Stimulated activated CD8-positive, alpha-beta memory T cell treated with anti-CD3 and anti-CD28 coated beads, Interleukin-12 subunit alpha, Interleukin-12 subunit beta, amount 100 ng/mL, for 24 hours (primary cell): ENCODE results near the gene OPCML.

Source experiments
- DNase-seq: peaks from one replicate; pipeline ENCODE4 v3.0.0-alpha.2; 2020; ENCODE audit errors: extremely low read depth

The OPCML gene

DNA sequence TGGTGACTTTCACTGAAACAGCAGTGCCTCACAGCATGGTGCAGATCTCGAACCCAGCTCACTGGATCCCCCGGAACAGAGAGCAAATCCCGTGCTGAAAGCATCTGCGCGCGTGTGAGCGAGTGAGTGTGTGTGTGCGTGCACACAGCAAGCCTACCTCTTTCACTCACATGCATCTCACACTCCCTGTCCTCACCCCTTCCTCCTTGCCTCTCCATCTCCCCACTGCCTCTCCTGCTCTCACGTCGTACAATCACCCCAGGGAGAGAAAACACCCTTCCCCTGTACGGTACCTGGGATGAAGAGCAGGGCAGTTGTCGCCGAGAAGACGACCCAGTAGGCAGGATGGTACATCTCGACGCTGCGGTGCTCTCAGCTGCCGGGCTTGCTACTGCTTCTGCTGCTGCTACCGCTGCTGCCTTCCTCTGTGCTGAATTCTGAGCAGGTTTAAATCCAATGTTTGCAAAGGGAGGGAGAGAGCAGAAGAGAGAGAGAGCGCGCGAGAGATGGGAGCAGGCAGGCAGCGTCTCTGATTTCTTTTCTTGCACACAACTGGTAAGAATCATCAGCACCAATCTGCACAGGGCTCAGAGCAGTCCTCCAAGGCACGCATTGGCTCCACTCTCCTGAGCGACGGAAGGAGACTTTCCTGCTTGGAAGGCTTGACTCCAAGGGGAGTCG lies at the start of gene OPCML:
Gene OPCML (minus strand): TSS at position 531 of the 681 bp plus-strand sequence.
- no peak for DNase-seq

DNA sequence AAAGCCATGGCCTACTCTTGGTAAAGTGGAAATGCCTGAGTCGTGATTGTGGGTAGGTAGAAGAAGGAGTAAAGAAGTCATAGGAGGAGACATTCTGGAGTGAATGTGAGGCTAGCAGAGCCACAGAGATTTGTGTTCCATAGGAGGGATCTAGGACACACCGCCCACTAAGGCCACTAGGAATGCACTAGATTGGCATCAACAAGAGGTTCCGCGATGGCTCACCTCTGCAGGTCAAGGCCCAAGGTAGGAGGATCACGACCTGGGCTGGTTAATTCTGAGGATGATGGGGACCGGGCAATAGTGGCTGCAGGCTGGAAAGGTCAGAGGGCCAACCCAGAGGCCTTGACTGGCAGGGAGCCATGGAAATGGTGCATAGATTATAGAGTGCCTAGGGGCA lies 48.8 kb upstream of the OPCML start:
- no peak for DNase-seq

GRCh38 chr11:133579165-133580031 lies 47.1 kb upstream of the OPCML start:
- DNase-seq, result no peak

DNA sequence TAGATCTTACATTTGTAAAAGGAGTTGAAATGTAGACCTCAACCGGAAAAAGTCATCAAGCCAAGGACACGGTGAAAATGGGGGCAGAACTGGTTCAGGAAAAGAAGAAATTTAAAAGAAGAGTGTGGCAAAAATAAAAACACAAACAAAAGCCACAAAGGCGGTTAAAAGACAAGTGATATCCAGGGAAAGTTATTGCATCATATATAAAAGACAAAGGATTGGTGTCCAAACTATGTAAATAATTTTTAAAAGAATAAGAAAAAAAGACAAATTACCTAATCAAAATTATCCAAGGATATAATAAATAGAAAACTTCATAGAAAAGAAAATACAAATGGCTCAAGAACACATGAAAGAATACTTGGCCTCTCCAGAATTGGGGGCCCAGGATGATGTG lies 45.1 kb upstream of the OPCML start:
- DNase-seq, result no peak

- DNase-seq, result no peak
Observed at GRCh38 chr11:133576351-133576750, 44.0 kb upstream of the OPCML start.

GRCh38 chr11:133573081-133573480 lies 40.8 kb upstream of the OPCML start:
- no peak for DNase-seq

- no peak for DNase-seq
Observed at GRCh38 chr11:133570376-133570775, 38.1 kb upstream of the OPCML start.

- no peak for DNase-seq
Observed at GRCh38 chr11:133563505-133564025, 31.3 kb upstream of the OPCML start.

GRCh38 chr11:133560472-133560855 lies 28.2 kb upstream of the OPCML start:
- DNase-seq, result no peak

- no peak for DNase-seq
Observed at GRCh38 chr11:133559833-133560471, 27.7 kb upstream of the OPCML start.

DNA sequence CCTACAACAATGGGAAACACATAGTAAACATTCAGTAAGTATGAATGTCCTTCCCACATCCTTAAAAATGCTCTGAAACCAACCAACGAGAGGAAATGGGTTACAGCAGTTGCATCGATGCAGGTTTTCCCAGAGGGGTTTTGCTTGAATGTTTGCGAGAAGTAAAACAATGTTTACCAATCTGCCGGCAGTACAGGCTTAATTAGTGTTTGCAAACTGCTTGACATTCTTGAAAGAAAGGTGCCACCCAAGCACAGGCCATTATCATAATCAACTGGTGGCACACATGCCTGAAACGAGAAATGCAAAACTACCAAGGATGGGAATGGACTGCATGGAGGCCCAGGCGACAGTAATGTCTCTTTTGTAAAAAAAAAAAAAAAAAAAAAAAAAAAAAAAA lies 27.1 kb upstream of the OPCML start:
- DNase-seq, result no peak

DNA sequence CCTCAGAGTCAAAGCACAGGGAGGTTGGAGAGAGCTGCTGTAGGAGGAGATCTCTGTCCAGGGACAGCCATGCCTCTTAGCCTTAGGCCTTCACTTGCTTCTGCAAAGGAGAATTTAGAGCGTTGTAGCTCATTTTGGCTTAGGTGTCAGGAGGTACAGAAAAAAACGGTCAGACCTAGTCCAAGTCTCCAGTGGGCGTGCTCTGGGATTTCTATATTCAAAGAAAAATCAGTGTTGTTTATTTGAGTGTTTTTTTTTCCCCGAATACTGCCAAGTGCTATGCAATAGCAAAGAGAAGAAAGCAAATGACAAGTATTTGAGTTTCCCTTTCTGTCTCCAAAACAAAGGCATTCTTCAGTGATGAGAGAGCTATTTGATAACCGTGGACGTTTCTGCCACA lies 22.7 kb upstream of the OPCML start:
- DNase-seq, result no peak

DNA sequence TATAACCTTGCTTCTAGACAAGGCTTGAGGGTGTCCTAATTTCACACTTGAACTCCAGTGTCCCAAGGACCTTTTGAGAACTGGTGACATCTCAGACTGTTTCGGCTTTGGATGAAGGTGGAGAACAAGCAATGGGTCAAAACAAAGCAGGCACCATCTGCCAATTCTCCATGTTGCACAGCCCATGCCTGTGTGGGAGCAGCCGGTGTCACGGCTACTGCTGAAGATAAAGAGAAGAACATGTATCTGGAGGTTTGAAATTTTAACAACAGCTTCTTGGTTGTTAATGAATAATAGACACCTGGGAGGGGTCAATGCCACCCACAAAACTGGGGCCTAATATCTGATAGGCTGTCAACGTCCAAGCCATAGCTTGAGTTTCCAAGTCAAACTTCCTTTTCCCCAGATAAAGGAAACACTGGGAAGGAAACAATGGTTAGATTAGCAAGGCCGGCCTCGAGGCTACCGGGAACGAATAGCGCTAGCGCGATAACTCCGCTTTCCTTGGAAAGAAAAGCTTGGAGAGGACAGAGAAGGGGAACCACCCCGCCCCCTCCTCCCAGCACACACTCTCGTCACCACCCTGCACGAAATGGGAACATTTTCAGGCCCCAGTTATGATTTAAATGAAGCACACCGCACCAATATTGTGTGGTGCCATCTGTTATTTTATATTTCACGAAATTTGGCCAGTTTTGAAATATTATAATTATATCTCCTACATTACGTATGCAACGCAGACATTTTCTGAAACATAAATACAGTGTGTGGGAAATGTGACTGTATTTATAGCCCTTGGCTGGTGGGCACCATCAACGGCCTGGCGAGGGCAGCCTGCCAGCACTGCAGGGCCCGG lies 21.8 kb upstream of the OPCML start:
- DNase-seq, result no peak

DNA sequence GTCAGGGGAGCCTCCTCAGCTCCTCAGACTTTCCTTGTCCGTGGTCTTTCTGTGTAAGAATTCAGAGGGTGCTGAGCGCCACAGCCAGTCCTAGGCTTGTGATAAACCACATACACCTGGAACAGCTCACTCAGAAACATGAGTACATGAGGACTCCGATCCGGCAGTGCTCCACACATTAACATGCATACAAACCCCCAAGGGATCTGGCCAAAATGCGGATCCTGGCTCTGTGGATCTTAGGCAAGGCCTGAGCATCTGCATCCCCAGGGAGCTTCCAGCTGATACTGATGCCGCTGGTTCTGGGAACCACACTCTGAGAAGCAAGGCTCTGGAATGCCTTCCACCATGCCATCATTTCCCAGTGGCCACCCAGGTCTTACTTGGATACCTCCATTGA lies 20.6 kb upstream of the OPCML start:
- no peak for DNase-seq

DNA sequence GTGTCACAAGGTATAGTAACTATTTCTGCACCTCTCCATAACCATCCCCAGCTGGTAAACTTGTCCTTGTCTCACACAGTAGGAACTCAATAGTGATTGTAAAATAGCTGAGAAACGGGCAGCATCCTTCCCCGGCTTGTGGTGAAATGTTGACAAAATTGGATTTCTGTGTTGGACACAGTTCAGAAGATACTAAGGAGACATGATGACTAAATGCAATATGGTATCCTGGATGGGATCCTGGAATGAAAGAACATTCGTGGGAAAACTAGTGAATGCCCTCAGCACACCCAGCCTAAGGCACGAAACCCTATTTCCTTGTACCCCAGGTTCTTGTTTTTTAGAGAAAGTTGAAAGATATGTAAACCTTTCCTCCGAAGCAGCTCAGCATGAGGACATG lies 18.8 kb upstream of the OPCML start:
- no peak for DNase-seq

GRCh38 chr11:133549826-133550225 lies 17.5 kb upstream of the OPCML start:
- no peak for DNase-seq

DNA sequence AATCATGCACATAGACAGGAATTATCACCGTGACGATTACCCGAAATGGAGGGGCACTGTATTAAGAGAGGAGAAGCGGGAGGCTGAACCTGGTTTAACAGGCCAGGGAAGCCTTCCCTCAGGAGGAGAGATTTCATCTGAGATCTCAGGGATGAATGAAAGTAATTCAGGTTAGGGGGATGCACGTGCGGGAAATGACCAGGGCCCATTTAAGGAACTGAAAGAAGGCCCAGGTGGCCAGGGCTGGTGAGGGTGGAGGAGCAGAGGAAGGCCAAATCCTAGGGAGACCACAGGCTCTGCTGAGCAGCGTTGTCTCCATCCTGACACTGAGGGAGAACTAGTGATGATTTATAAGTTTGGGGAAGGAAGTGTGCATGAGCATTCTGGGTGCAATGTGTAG lies 16.3 kb upstream of the OPCML start:
- DNase-seq, result no peak

DNA sequence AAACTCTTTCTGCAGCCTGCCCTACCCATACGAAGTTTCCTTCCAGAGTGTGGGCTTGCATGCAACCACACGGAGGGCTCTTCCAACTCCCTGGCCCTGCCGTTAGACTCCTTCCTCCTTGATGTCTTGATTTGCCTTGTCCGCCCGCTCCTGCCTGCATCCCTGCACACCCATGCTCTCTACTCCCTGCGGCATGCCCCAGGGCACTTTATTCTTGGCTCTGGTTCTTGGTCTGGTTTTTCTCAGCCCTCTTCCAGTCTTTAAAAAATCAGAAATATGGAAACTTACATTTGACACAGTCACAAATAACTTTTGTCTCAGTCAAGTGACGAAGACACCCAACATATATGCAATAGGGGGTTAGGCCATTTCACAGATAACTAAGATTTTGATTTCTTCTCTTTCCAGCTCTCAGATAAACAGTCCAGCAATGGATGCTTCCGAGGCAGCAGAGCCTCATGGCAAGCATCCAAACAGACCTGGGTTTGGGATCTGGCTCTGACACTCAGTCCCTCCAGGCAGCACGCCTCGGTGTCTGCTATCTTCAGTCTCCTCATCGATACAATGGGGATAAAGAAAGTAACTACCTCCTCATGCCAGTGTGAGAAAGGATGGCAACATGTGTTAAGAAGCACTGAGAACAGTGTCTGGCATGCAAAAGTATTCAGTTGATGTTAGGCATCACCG lies 15.7 kb upstream of the OPCML start:
- DNase-seq, result no peak

GRCh38 chr11:133545199-133545803 lies 13.0 kb upstream of the OPCML start:
- DNase-seq, result no peak

DNA sequence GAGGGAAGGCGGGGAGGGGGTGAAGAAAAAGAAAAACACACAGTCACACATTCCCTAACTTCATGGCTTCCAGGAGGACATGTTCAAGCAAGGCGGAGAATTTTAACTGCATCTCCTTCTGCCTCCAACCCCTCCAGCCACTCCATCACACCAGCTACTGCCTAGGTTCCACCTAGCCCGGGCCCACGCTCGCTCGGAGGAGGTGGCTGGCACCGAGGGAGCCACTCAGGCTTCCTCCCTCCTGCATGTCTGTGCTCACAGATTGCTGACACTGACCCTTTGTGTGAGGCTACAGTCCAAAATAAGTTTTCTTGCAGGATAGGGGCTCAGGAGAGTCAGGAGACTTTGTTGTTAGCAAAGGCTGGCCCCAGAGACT lies 9.4 kb upstream of the OPCML start:
- no peak for DNase-seq
